Mesenchymal stem cell (in vitro differentiated cells and primary cell): ENCODE measurements around the gene KCNE1. TPM values are rescaled to one million over a fixed set of nuclear protein-coding genes. Genes with fewer than 3 reads are reported as not detected.

Source experiments
- DNase-seq: peaks from one replicate; pipeline ENCODE4 v3.0.0-alpha.2; 2013
- H2AFZ ChIP-seq: one replicate; pipeline ENCODE4 v1.6.1; 2013; ENCODE audit warnings: low read depth, mild to moderate bottlenecking, control low read depth, inconsistent platforms, low read length, moderate library complexity
- H2AK5ac ChIP-seq: 2 replicates; pipeline ENCODE4 v1.6.1; 2013; ENCODE audit warnings: low read length, moderate library complexity, mild to moderate bottlenecking, inconsistent platforms; ENCODE audit not compliant: severe bottlenecking
- H2BK120ac ChIP-seq: one replicate; pipeline ENCODE4 v1.6.1; 2013; ENCODE audit warnings: low read depth, mild to moderate bottlenecking, inconsistent platforms, low read length, moderate library complexity
- H2BK12ac ChIP-seq, 2 experiments: one replicate each; pipeline ENCODE4 v1.6.1; 2013; ENCODE audit warnings: inconsistent platforms in 2 of 2, low read length in 2 of 2, mild to moderate bottlenecking in 2 of 2, moderate library complexity in 2 of 2, control low read depth in 1 of 2
- H2BK15ac ChIP-seq: one replicate; pipeline ENCODE4 v1.6.1; 2013; ENCODE audit warnings: mild to moderate bottlenecking, low read depth, inconsistent platforms; ENCODE audit not compliant: poor library complexity, severe bottlenecking
- H2BK5ac ChIP-seq: 2 replicates; pipeline ENCODE4 v1.6.1; 2013; ENCODE audit warnings: low read depth, mild to moderate bottlenecking, low read length, control low read depth, inconsistent platforms; ENCODE audit not compliant: poor library complexity, severe bottlenecking
- H3K14ac ChIP-seq, 2 experiments: one replicate each; pipeline ENCODE4 v1.6.1; 2013; ENCODE audit warnings: inconsistent platforms in 2 of 2, low read length in 2 of 2, control low read depth in 1 of 2, mild to moderate bottlenecking in 1 of 2, moderate library complexity in 1 of 2
- H3K18ac ChIP-seq, 2 experiments: one replicate each; pipeline ENCODE4 v1.6.1; 2013; ENCODE audit warnings: inconsistent platforms in 2 of 2, low read length in 2 of 2, control low read depth in 1 of 2, low read depth in 1 of 2, mild to moderate bottlenecking in 1 of 2
- H3K23ac ChIP-seq, 2 experiments: one replicate each; pipeline ENCODE4 v1.6.1; 2013; ENCODE audit warnings: inconsistent platforms in 2 of 2, low read length in 2 of 2, mild to moderate bottlenecking in 2 of 2, moderate library complexity in 2 of 2, control low read depth in 1 of 2
- H3K27ac ChIP-seq: 2 replicates; pipeline ENCODE4 v1.5.1; 2013; ENCODE audit warnings: mild to moderate bottlenecking, moderate library complexity, low read length, control low read depth, inconsistent platforms; ENCODE audit not compliant: poor library complexity, severe bottlenecking
- H3K27me3 ChIP-seq, 2 experiments: 2 replicates each; pipeline versions ENCODE4 v1.6.1 to v1.7.0; 2013; ENCODE audit warnings: low read length in 2 of 2, mild to moderate bottlenecking in 2 of 2, moderate library complexity in 2 of 2, control low read depth in 1 of 2, inconsistent platforms in 1 of 2; ENCODE audit not compliant: control insufficient read depth in 1 of 2, insufficient read depth in 1 of 2
- H3K36me3 ChIP-seq, 2 experiments: 2 replicates each; pipeline versions ENCODE4 v1.6.1 to v1.7.0; 2013; ENCODE audit warnings: low read length in 2 of 2, control low read depth in 1 of 2, inconsistent platforms in 1 of 2, low read depth in 1 of 2, mild to moderate bottlenecking in 1 of 2; ENCODE audit not compliant: insufficient read depth in 2 of 2, control insufficient read depth in 1 of 2
- H3K4ac ChIP-seq, 2 experiments: one replicate each; pipeline ENCODE4 v1.6.1; 2013; ENCODE audit warnings: inconsistent platforms in 2 of 2, low read length in 2 of 2, mild to moderate bottlenecking in 2 of 2, moderate library complexity in 2 of 2, control low read depth in 1 of 2, low read depth in 1 of 2
- H3K4me1 ChIP-seq: 2 replicates; pipeline ENCODE4 v1.6.1; 2013; ENCODE audit warnings: low read depth, low read length, control low read depth; ENCODE audit not compliant: control insufficient read depth, insufficient read depth
- H3K4me2 ChIP-seq: 2 replicates; pipeline ENCODE4 v1.6.1; 2013; ENCODE audit warnings: low read length, mild to moderate bottlenecking, inconsistent platforms; ENCODE audit not compliant: poor library complexity, severe bottlenecking
- H3K4me3 ChIP-seq, 2 experiments: 2 replicates each; pipeline versions ENCODE4 v1.5.1 to v1.7.0; 2013; ENCODE audit warnings: low read length in 2 of 2, mild to moderate bottlenecking in 2 of 2, control low read depth in 1 of 2, low read depth in 1 of 2; ENCODE audit not compliant: insufficient read depth in 1 of 2
- H3K79me1 ChIP-seq: replicated peaks from 2 replicates; pipeline ENCODE4 v1.6.1; 2013; ENCODE audit warnings: mild to moderate bottlenecking, control low read depth, low read length, inconsistent platforms; ENCODE audit not compliant: poor library complexity, severe bottlenecking
- H3K9ac ChIP-seq: 2 replicates; pipeline ENCODE4 v1.7.0; 2013; ENCODE audit warnings: mild to moderate bottlenecking, low read length, moderate library complexity
- H3K9me3 ChIP-seq: 2 replicates; pipeline ENCODE4 v1.7.0; 2013; ENCODE audit warnings: mild to moderate bottlenecking, low read length; ENCODE audit not compliant: control insufficient read depth
- H4K8ac ChIP-seq: one replicate; pipeline ENCODE4 v1.6.1; 2013; ENCODE audit warnings: inconsistent platforms, mild to moderate bottlenecking, low read length, moderate library complexity
- H4K91ac ChIP-seq: one replicate; pipeline ENCODE4 v1.6.1; 2013; ENCODE audit warnings: mild to moderate bottlenecking, low read length, inconsistent platforms
- WGBS: methylation state at CpG from one replicate; pipeline ENCODE4 v1.1.7; 2013; ENCODE audit warnings: mixed read lengths; 5-methylcytosine and 5-hydroxymethylcytosine counted together
- polyA plus RNA-seq, 2 experiments: library from polyadenylated mRNA; stranded (reverse); fragments of 200-250 nt; gene quantifications; one replicate each; pipeline ENCODE4 v1.2.3, GENCODE V29; 2013

The KCNE1 gene
- polyA plus RNA-seq (2013, experiment 1 of 2) = 0.19 TPM
- 0.23 TPM for polyA plus RNA-seq (2013, experiment 2 of 2)

DNA sequence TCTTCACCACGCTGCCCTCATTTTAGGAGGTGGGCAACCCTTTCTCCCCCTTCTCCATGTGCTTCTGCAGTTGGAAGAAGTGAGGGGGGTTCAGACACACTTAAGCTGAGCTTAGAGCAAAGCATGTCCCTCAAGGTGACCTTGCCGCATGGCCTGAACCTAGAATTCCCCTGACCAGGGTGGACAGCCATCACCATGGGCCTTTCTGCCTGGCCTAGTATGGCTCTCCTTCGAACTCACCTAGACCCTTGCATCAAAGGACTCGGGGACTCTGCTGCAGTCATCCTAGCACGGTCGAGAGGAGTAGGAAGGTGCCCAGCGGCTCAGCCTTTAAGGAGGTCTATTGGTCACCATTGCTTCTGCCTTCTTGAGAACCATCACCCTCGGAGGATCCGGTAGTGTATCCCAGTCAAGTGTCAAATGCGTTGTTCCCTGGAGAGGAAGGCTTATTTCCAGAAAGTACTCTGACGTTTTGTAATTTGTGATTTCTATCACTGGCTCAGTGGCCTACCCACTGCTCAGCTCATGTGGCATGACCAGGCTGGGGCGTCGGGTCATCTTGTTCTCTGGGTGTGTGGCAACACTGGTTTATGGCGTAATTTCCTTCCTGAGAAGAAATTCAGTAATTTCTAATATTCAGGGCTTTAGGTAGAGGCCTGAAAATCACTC lies at the start of gene KCNE1:
KCNE1 (minus strand) TSS at position 424 of the 669 bp plus-strand sequence. CDS start 62,576 bp downstream, outside the sequence.
- no peak within 1 kb of the TSS for H3K23ac ChIP-seq
- no peaks in the 10 kb centered on the region for H3K79me1 ChIP-seq
- 97% methylated on average over 13 of the region's 14 CpGs for WGBS

DNA sequence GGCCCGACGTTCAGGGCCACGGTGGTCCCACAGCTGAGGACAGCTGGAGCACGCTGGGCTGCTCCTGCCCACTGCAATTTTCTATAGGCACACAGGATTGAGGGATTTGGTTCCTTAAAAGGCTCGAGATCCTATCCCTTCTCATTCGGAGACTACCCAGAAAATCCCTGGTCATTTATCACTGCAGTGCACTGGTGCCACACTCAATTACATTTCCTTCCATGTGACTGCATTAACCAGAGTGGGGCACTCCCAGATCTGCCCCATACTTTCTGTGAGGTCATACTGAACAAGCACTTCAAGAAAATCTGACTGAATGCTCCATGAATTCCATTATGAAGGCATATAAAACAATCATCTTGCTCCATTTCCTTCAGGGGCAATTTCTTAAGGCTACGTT lies 49.8 kb upstream of the KCNE1 start:
- no peak overlapping the region for H2BK15ac ChIP-seq
- H2BK5ac ChIP-seq = no peak overlapping the region
- H3K27me3 ChIP-seq = no peaks in the 10 kb centered on the region
- no peak overlapping the region for H3K23ac ChIP-seq
- H3K4me1 ChIP-seq = no peaks in the 10 kb centered on the region
- no peak overlapping the region for H3K9ac ChIP-seq
- H2AFZ ChIP-seq = no peak overlapping the region
- WGBS = 92% methylated on average over 7 of the region's 7 CpGs
- H3K9me3 ChIP-seq = no peaks in the 10 kb centered on the region
- H2BK12ac ChIP-seq = no peak overlapping the region
- no peak overlapping the region for H2AK5ac ChIP-seq
- no peak overlapping the region for H3K4me2 ChIP-seq
- no peak overlapping the region for H3K14ac ChIP-seq
- H2BK120ac ChIP-seq = no peak overlapping the region
- H3K27ac ChIP-seq = no peak overlapping the region
- H3K18ac ChIP-seq = no peak overlapping the region
- no peak overlapping the region for H3K4me3 ChIP-seq
- no peak overlapping the region for H4K8ac ChIP-seq
- DNase-seq = no peak
- H3K36me3 ChIP-seq = no peaks in the 10 kb centered on the region
- no peak overlapping the region for H4K91ac ChIP-seq
- peaks cover 6% of the 10 kb centered on the region for H3K79me1 ChIP-seq
- H3K4ac ChIP-seq = no peak overlapping the region

More for the DNA sequence above, at the start of gene KCNE1:
- H3K4me1 ChIP-seq = peaks cover 3% of the 10 kb centered on the region
- H2AFZ ChIP-seq = no peak within 1 kb of the TSS
- no peak within 1 kb of the TSS for H3K4me2 ChIP-seq
- H2BK12ac ChIP-seq = peak within 1 kb of the TSS in 1 of 2 experiments; percentile 3
- H3K14ac ChIP-seq = no peak within 1 kb of the TSS
- H3K27me3 ChIP-seq = no peaks in the 10 kb centered on the region
- peaks cover 5 to 17% of the 10 kb centered on the region in 2 experiments for H3K36me3 ChIP-seq
- H2BK15ac ChIP-seq = peak within 1 kb of the TSS; percentile 12
- no peak within 1 kb of the TSS for H3K27ac ChIP-seq
- no peak within 1 kb of the TSS for H4K8ac ChIP-seq
- H2BK120ac ChIP-seq = no peak within 1 kb of the TSS
- no peak within 1 kb of the TSS for H4K91ac ChIP-seq
- H2AK5ac ChIP-seq = no peak within 1 kb of the TSS
- no peak within 1 kb of the TSS for H3K4me3 ChIP-seq
- peak within 1 kb of the TSS; percentile 47 for H3K9ac ChIP-seq
- no peaks in the 10 kb centered on the region for H3K9me3 ChIP-seq
- H3K4ac ChIP-seq = no peak within 1 kb of the TSS
- no peak within 1 kb of the TSS for H2BK5ac ChIP-seq
- H3K18ac ChIP-seq = no peak within 1 kb of the TSS
- DNase-seq = no peak

DNA sequence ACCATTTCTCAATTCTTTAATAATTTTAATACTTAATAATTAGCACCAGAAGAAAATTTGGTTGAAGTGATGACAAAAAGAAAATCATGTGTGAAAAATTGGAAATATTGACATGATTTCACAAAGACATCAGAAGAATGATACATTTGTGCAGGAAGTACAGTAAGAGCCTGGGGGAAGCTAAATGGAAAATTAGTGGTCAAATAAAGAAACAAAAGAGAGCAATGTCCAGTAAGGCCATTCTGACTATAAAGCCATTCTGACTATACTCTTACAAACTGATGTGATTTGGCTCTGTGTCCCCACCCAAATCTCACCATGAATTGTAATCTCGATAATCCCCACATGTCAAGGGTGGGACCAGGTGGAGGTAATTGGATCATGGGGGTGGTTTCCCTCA lies 48.6 kb upstream of the KCNE1 start:
- no peak overlapping the region for H2AK5ac ChIP-seq
- no peaks in the 10 kb centered on the region for H3K4me1 ChIP-seq
- no peak overlapping the region for H2BK120ac ChIP-seq
- H3K9ac ChIP-seq = no peak overlapping the region
- H3K27me3 ChIP-seq = no peaks in the 10 kb centered on the region
- H2BK5ac ChIP-seq = no peak overlapping the region
- H3K4ac ChIP-seq = no peak overlapping the region
- H2AFZ ChIP-seq = no peak overlapping the region
- H3K36me3 ChIP-seq = no peaks in the 10 kb centered on the region
- WGBS = no CpG with 5 or more reads among the region's 1 CpG
- H3K79me1 ChIP-seq = peaks cover 4% of the 10 kb centered on the region
- H2BK15ac ChIP-seq = no peak overlapping the region
- no peak overlapping the region for H3K23ac ChIP-seq
- H3K27ac ChIP-seq = no peak overlapping the region
- H3K18ac ChIP-seq = no peak overlapping the region
- H3K4me2 ChIP-seq = no peak overlapping the region
- H4K91ac ChIP-seq = no peak overlapping the region
- H2BK12ac ChIP-seq = no peak overlapping the region
- H3K14ac ChIP-seq = no peak overlapping the region
- no peak overlapping the region for H4K8ac ChIP-seq
- H3K9me3 ChIP-seq = no peaks in the 10 kb centered on the region
- H3K4me3 ChIP-seq = no peak overlapping the region
- no peak for DNase-seq

DNA sequence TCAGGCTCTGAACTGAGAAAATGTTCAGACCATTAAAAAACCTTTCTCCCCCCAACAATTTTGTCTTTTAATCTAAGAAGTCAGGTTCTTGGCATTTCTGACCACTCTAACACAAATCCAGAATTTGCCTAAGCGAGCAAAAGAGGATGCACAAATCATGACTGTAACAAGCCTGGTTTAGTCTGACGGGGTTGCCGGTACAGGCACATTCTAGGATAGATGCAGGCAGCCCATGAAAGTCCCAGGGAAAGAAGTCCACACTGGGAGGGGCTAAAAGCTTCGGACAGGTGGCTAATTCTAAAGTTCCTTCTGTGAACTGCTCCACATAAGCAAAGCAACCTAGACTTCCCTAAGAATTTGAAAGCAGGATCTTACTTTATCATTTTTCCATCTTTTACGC lies 48.0 kb upstream of the KCNE1 start:
- Histone ChIP-seq H3K23ac (no peak overlapping the region), H2AK5ac (no peak overlapping the region), H3K14ac (no peak overlapping the region), H2BK120ac (no peak overlapping the region), H3K27ac (no peak overlapping the region), H2BK15ac (no peak overlapping the region), H2BK12ac (no peak overlapping the region), H3K79me1 (peaks cover 4% of the 10 kb centered on the region), H3K9me3 (no peaks in the 10 kb centered on the region), H2AFZ (no peak overlapping the region), H3K18ac (no peak overlapping the region), H3K4ac (no peak overlapping the region), H4K8ac (no peak overlapping the region), H3K9ac (no peak overlapping the region), H3K27me3 (no peaks in the 10 kb centered on the region), H3K4me2 (no peak overlapping the region), H3K4me3 (no peak overlapping the region), H3K4me1 (no peaks in the 10 kb centered on the region), H3K36me3 (no peaks in the 10 kb centered on the region), H2BK5ac (no peak overlapping the region), H4K91ac (no peak overlapping the region)
- no peak for DNase-seq
- whole genome bisulfite sequencing = 98% methylated on average over 4 of the region's 5 CpGs
